Endothelial cell (in vitro differentiated cells): ENCODE data around the gene CCDC178. TPM values are rescaled to one million over a fixed set of nuclear protein-coding genes. Genes with fewer than 3 reads are reported as not detected.
"Not testable (repeated sequence)": the region's sequence is repeated elsewhere in the genome, so short reads cannot be mapped to it uniquely, and the experiment has no call there.

Source experiments
- DNase-seq: peaks from one replicate; pipeline ENCODE4 v3.0.0; 2021; ENCODE audit warnings: low spot score
- H3K27ac Mint-ChIP-seq: one replicate; pipeline ENCODE4 v1.8.0; 2021; ENCODE audit warnings: mixed read lengths, inconsistent platforms; ENCODE audit not compliant: unreplicated experiment
- H3K27me3 Mint-ChIP-seq: one replicate; pipeline ENCODE4 v1.8.0; 2021; ENCODE audit warnings: mild to moderate bottlenecking, moderate library complexity, mixed read lengths, inconsistent platforms; ENCODE audit not compliant: unreplicated experiment
- H3K36me3 Mint-ChIP-seq: one replicate; pipeline ENCODE4 v1.8.0; 2021; ENCODE audit warnings: mild to moderate bottlenecking, low read depth, mixed read lengths, inconsistent platforms; ENCODE audit not compliant: unreplicated experiment
- H3K4me1 Mint-ChIP-seq: one replicate; pipeline ENCODE4 v1.8.0; 2021; ENCODE audit warnings: mild to moderate bottlenecking, mixed read lengths, inconsistent platforms; ENCODE audit not compliant: unreplicated experiment
- H3K4me3 Mint-ChIP-seq: one replicate; pipeline ENCODE4 v1.8.0; 2021; ENCODE audit warnings: mild to moderate bottlenecking, mixed read lengths, inconsistent platforms; ENCODE audit not compliant: unreplicated experiment
- H3K9me3 Mint-ChIP-seq: one replicate; pipeline ENCODE4 v1.8.0; 2021; ENCODE audit warnings: mixed read lengths, inconsistent platforms; ENCODE audit not compliant: unreplicated experiment
- total RNA-seq: library from RNA; stranded (reverse); fragmentation: NEBNext Ultra II Directional; extraction: Animal tissue kit (Norgen Biotek cat#: 25700); gene quantifications from one replicate; pipeline ENCODE4 v1.2.1, GENCODE V29; 2021; ENCODE audit not compliant: unreplicated experiment
- TF ChIP-seq, protein P1 (sequence below): fragments of 200-600 bp; sonication (generic); IDR thresholded peaks from one replicate; pipeline ENCODE4 v1.5.0; 2021; ENCODE audit warnings: antibody characterized with exemption; ENCODE audit not compliant: unreplicated experiment

CCDC178 gene
- total RNA-seq, 1 donor from 2014 or later, result 5.3 TPM

GRCh38 chr18:33152376-33152775 lies 288.1 kb downstream of the CCDC178 start:
- Mint-ChIP-seq H3K27ac (no peak overlapping the region), H3K9me3 (no peaks in the 10 kb centered on the region), H3K36me3 (no peaks in the 10 kb centered on the region), H3K4me1 (peaks cover 3% of the 10 kb centered on the region), H3K4me3 (no peak overlapping the region), H3K27me3 (no peaks in the 10 kb centered on the region)
- DNase-seq, result no peak
- TF ChIP-seq, protein P1, sequence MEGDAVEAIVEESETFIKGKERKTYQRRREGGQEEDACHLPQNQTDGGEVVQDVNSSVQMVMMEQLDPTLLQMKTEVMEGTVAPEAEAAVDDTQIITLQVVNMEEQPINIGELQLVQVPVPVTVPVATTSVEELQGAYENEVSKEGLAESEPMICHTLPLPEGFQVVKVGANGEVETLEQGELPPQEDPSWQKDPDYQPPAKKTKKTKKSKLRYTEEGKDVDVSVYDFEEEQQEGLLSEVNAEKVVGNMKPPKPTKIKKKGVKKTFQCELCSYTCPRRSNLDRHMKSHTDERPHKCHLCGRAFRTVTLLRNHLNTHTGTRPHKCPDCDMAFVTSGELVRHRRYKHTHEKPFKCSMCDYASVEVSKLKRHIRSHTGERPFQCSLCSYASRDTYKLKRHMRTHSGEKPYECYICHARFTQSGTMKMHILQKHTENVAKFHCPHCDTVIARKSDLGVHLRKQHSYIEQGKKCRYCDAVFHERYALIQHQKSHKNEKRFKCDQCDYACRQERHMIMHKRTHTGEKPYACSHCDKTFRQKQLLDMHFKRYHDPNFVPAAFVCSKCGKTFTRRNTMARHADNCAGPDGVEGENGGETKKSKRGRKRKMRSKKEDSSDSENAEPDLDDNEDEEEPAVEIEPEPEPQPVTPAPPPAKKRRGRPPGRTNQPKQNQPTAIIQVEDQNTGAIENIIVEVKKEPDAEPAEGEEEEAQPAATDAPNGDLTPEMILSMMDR, result no peak

GRCh38 chr18:33147811-33148210 lies 292.7 kb downstream of the CCDC178 start:
- not testable (repeated sequence) for H3K36me3 Mint-ChIP-seq, H3K4me1 Mint-ChIP-seq, DNase-seq, H3K9me3 Mint-ChIP-seq, H3K4me3 Mint-ChIP-seq, H3K27me3 Mint-ChIP-seq, H3K27ac Mint-ChIP-seq

DNA sequence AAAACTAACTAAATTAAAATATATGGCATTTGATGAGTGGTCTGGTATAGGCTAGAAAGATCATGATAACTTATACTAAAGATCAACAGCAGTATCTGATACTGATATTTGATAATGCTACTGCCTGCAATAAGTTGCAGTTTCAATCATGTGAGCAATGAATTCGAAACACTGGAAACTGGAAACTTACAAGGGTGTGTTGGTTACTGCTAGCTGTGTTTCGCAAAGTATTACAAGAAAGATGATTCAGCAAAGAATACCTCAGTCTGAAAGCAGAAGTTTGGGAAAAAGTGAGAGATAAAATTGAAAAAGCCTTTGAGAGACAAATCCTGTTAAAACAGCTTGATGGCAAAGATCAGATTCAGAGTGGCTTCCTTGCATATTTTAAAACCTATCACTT lies 294.5 kb downstream of the CCDC178 start:
- H3K9me3 Mint-ChIP-seq, result no peaks in the 10 kb centered on the region
- no peaks in the 10 kb centered on the region for H3K4me1 Mint-ChIP-seq
- TF ChIP-seq, protein P1, result no peak
- no peaks in the 10 kb centered on the region for H3K27me3 Mint-ChIP-seq
- DNase-seq, result no peak
- no peak overlapping the region for H3K27ac Mint-ChIP-seq
- no peak overlapping the region for H3K4me3 Mint-ChIP-seq
- no peaks in the 10 kb centered on the region for H3K36me3 Mint-ChIP-seq

DNA sequence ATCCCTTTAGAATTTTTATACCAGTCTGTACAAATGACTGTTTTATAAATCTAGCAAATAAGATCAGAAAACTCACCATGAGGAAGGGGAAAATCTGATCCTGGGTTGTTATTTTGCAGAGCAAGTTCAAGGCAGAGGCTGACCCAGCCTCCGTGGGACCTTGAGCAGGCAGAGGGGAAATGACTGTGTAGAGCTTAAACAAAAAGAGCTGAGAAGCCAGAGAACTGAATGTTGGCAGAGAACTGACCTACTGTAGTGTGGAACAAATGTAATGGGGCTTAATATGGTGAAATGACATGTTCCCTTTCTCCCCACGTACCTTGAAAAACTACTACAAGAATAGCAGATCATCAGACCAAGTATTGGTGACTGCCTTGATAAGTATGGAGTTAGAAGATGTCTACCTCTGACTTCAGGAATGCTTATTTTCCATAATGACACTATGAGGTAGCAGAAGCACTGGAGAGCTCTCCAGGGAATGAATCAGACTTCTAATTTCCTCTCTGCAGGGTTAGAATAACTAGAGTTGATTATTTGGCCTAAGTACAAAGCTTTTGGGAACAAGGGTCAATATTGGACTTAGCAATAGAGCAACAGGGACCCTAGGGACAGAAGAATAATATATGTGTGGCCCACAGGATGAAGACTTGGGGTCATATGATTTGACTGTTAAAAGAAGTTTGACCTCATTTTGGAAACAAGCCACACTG lies 304.4 kb downstream of the CCDC178 start:
- Mint-ChIP-seq H3K36me3 (peaks cover 11% of the 10 kb centered on the region), H3K27me3 (no peaks in the 10 kb centered on the region), H3K4me3 (no peak overlapping the region), H3K9me3 (peaks cover 6% of the 10 kb centered on the region), H3K27ac (no peak overlapping the region), H3K4me1 (no peaks in the 10 kb centered on the region)
- DNase-seq, result no peak
- TF ChIP-seq, protein P1, result no peak

- TF ChIP-seq, protein P1, result no peak
- H3K4me1 Mint-ChIP-seq, result no peaks in the 10 kb centered on the region
- H3K36me3 Mint-ChIP-seq, result no peaks in the 10 kb centered on the region
- H3K9me3 Mint-ChIP-seq, result no peaks in the 10 kb centered on the region
- H3K4me3 Mint-ChIP-seq, result no peak overlapping the region
- H3K27ac Mint-ChIP-seq, result no peak overlapping the region
- H3K27me3 Mint-ChIP-seq, result no peaks in the 10 kb centered on the region
- DNase-seq, result no peak
These were observed 307.9 kb downstream of the CCDC178 start for GRCh38 chr18:33132657-33133056.
